Lung microvascular endothelial cell (primary cell): ENCODE results near the gene IQGAP3. TPM values are rescaled to one million over a fixed set of nuclear protein-coding genes. Genes with fewer than 3 reads are reported as not detected.
"Not testable (repeated sequence)": the region's sequence is repeated elsewhere in the genome, so short reads cannot be mapped to it uniquely, and the experiment has no call there.

ENCODE experiments used
- DNase-seq, 2 donors: peaks; one replicate each; pipeline versions ENCODE4 v3.0.0 to v3.0.0-alpha.2; 2010; ENCODE audit warnings: low read depth in 2 of 2
- total RNA-seq: library from RNA; depleted of rRNA; stranded (reverse); fragments of >200 nt; gene quantifications from 2 replicates; pipeline ENCODE4 v1.2.1, GENCODE V29; 2014

Gene IQGAP3, protein sequence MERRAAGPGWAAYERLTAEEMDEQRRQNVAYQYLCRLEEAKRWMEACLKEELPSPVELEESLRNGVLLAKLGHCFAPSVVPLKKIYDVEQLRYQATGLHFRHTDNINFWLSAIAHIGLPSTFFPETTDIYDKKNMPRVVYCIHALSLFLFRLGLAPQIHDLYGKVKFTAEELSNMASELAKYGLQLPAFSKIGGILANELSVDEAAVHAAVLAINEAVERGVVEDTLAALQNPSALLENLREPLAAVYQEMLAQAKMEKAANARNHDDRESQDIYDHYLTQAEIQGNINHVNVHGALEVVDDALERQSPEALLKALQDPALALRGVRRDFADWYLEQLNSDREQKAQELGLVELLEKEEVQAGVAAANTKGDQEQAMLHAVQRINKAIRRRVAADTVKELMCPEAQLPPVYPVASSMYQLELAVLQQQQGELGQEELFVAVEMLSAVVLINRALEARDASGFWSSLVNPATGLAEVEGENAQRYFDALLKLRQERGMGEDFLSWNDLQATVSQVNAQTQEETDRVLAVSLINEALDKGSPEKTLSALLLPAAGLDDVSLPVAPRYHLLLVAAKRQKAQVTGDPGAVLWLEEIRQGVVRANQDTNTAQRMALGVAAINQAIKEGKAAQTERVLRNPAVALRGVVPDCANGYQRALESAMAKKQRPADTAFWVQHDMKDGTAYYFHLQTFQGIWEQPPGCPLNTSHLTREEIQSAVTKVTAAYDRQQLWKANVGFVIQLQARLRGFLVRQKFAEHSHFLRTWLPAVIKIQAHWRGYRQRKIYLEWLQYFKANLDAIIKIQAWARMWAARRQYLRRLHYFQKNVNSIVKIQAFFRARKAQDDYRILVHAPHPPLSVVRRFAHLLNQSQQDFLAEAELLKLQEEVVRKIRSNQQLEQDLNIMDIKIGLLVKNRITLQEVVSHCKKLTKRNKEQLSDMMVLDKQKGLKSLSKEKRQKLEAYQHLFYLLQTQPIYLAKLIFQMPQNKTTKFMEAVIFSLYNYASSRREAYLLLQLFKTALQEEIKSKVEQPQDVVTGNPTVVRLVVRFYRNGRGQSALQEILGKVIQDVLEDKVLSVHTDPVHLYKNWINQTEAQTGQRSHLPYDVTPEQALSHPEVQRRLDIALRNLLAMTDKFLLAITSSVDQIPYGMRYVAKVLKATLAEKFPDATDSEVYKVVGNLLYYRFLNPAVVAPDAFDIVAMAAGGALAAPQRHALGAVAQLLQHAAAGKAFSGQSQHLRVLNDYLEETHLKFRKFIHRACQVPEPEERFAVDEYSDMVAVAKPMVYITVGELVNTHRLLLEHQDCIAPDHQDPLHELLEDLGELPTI (N-terminal part only)
- 3.0 and 7.0 TPM in 2 replicates for total RNA-seq

GRCh38 chr1:156571919-156572662 lies at the start of gene IQGAP3:
IQGAP3 (minus strand) TSS chr1:156572565; CDS start chr1:156572529, 36 bp downstream.
- DNase-seq, result peak; percentile 83 to 86

GRCh38 chr1:156619582-156619955 lies 47.2 kb upstream of the IQGAP3 start:
- DNase-seq, result no peak

GRCh38 chr1:156618853-156619581 lies 46.7 kb upstream of the IQGAP3 start, which contains the start of gene HAPLN2:
HAPLN2 (plus strand) TSS chr1:156619415; CDS start chr1:156623491, 4,076 bp downstream.
- peak; percentile 34 to 36 for DNase-seq

DNA sequence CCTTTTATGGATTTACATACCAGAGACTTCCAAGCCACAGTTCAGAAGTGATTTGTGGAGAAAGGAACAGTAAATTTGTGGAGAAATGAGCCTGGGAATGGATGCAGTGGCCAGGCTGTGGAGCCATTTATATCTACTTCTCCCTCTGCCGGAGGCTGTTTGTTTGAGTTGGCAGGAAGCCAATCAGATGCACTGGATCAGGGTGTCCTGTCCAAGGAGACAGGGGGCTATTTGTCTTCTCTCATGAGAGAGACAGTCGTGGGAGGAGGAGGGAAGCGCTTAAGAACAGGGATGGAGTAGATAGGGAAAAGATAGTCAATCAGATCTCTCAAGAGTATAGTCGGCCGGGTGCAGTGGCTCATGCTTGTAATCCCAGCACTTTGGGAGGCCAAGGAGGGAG lies 44.1 kb upstream of the IQGAP3 start:
- peak; percentile 42 to 74 for DNase-seq

DNA sequence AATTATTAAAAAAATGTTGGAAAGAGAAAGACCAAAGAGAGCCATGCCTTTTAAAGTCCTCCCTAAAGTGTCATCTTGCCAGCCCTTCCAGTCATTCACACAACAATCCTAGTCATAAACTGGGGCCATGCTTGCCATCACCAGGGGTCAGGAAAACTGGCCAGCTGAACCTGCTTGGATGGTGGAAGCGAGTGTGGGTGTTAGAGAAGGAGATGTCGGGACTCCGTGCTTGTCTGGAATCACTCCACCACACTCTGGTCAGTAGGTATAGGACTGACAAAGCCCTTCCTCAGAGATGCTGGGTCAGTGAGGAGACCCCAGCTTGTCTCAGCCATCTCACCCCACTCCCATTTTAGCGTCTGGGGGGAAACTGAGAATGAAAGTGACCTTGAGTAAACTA lies 43.6 kb upstream of the IQGAP3 start:
- no peak for DNase-seq

GRCh38 chr1:156612666-156613065 lies 40.3 kb upstream of the IQGAP3 start:
- no peak for DNase-seq

DNA sequence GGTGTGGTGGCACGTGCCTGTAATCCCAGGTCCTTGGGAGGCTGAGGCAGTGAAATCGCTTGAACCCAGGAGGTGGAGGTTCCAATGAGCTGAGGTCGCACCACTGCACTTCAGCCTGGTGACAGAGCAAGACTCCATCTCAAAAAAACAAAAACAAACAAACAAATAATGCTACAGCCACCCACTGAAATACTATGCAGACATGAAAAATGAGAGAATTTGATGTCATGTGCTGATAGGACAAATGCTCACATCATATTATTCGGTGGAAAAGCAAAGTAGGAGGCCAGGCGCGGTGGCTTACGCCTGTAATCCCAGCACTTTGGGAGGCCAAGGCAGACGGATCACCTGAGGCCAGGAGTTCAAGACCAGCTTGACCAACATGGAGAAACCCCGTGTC lies 37.7 kb upstream of the IQGAP3 start:
- DNase-seq, result not testable (repeated sequence)

DNA sequence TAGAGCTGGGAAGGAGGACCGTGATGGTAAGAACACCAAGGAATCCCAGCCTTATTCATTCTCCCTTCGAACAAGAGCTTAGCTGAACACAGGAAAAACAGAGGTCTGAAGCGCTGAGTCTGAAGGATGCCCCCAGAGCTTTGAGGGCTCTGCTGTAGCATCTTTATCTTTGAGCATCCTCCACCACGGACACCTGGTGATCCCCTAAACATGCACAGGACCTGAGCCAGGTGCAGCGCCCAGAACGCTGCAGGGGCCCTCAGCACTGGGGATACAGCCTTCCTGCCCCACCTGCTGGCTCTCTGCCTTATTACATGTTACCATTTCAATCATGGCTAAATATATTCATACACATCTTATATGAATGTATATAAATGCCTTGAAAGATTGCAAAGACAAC lies 36.6 kb upstream of the IQGAP3 start:
- peak; percentile 25 to 47 for DNase-seq

DNA sequence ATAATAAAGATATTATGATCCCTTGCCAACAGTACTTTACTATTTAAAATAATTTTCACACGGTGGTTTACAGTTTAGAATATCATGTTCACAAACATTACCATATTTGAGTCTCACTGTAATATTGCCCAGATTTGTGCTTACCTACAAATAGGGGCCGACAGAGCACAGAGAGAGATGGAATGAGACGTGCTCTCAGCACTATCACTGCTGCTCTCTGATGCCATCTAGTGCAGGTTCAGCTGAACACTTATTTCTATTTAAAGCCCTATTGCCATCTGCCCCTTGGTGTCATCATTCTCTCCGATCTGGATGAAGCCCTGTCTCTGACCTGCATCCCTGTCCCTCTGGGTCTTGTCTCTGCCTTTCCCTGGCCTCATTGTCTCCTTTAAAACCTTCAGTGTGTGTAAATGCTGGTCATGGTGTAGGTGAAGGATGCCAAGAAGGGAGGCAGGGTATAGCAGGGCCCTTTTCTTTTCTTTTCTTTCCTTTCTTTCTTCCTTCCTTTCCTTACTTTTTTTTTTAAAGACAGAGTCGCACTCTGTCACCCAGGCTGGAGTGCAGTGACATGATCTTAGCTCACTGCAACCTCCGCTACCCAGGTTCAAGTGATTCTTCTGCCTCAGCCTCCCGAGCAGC lies 35.8 kb upstream of the IQGAP3 start:
- DNase-seq, result peak; percentile 81 to 88

DNA sequence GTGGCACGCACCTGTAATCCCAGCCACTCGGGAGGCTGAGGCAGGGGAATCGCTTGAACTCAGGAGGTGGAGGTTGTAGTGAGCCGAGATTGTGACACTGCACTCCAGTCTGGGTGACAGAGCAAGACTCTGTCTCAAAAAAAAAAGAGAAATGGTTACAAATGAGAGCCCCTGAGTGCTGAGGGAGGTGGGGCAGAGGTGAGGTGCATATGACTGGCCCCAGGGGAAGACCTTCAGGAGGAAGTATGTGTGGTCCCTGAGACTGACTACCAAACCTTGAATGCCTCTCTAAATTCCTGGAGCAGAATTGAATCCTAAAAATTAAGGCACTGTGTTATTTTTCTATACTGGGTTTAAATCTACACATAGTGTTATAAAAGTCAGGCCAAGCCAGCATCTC lies 35.0 kb upstream of the IQGAP3 start:
- DNase-seq, result not testable (repeated sequence)

DNA sequence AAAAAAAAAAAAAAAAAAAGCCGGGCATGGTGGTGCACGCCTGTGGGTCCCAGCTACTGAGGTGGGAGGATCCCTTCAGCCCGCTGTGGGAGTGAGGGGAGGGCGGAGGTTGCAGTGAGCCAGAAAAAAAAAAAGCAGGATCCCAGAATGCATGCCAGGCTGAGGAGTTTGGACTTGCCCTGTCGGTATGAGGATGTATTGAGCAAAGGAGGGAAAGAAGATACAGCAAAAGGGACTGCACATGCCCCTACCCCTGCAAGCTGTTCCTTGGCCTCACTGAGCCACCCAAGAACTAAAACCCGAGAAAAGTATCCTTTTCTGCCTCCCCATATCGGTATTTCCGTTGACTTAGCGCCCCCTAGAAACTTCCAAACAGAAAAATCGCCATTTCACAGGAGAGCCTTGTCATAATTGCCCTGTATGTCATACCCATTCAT lies 30.2 kb upstream of the IQGAP3 start:
- DNase-seq, result peak in 1 of 2 donors; percentile 28

DNA sequence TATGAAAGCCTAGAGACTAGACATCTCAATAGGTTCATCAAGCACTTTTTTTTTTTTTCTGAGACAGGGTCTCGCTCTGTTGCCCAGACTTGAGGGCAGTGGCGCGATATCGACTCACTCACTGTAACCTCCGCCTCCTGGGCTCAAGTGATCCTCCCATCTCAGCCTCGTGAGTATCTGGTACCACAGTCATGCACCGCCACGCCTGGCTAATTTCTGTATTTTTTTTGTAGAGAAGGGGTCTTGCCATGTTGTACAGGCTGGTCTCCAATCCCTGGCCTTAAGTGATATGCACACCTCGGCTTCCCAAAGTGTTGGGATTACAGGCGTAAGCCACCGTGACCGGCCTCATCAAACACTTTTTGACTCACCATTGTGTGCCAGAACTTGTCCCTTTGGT lies 29.5 kb upstream of the IQGAP3 start:
- DNase-seq, result no peak

DNA sequence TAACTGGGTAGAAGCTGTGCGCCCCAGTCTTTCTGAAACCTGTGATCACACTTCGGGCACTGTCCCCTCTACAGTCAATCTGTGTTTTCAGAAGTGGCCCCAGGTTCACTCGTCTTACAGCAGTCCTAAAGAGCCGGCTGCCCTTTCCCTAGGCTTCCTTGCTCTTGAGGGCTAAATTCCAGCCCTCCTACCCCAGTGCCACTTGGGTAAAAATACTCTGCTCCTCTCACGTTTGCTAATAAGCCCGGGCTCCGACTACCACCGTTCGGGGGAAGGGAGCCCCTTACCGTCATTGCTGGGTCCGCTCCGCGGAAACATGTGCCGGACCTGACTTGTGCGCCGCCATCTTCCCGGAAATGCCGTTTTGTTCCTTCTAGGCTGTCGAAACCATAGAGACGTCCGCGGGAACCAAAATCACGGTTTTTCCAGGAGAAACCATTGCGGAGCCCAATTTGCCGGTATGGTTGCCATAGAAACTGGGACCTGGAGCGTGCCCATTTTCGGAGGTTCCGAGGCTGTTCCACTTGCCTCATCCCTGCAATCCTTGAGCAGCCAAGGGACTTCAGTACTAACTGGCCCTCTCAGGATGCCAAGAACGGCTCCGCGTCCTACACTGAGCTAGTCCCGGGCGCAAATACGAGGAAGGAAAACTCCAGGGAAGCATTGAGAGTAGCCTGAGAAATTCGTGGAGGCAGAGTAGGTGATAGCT lies 28.9 kb upstream of the IQGAP3 start, which contains the start of gene GPATCH4:
Gene GPATCH4, minus strand, starts transcription at position 358 of the 709 bp plus-strand sequence.
- DNase-seq, result peak; percentile 82 to 89

DNA sequence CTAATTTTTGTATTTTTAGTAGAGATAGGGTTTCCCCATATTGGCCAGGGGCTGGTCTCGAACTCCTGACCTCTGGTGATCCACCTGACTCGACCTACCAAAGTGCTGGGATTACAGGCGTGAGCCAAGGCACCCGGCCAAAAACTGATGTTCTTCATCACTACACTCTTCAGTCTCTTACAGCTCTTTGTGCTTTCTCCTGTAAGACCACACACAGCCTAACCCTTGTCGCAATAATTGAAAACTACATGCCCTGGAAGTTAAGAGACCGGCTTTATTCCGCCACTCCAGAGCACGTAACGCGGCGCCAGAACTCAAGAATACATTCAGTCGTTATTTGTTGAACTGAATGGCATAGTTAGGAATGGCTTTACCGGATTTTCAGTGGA lies 28.4 kb upstream of the IQGAP3 start:
- DNase-seq, result no peak

DNA sequence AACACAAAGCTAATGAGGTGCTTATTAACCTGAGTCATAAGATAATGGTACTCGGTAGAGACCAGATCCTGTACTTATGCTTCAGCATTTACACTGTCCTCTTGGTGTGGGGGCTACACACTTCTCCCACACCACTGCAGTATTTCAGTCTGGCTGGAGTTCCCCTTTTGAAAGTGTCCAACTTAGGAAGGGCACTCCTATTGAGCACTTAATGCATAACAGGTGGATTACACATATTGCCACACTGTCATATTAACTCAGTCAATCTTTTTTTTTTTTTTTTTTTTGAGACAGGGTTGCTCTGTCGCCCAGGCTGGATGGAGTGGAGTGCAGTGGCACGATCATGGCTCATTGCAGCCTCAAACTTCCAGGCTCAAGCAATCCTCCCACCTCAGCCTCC lies 27.4 kb upstream of the IQGAP3 start:
- DNase-seq, result peak in 1 of 2 donors; percentile 33

GRCh38 chr1:156598731-156599432 lies 26.5 kb upstream of the IQGAP3 start:
- no peak for DNase-seq

DNA sequence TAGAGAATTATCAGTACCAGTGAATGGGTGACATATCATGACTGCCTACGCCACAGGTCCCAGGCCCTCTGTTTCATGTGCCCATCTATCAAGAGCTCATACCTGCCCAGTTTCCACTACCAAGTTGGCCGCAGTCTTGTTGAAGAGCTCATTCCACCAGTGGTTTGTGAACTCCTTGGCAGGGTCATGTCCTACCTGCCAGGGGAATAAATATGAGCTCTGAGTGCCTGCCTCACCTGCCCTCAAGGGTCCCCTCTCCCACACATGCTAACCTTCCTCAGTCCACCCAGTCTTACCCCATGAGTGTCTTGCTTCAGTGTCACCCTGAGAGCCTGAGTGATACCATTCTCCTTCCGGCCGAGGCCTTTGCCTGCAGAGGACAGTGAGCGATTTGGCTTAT lies 25.8 kb upstream of the IQGAP3 start:
- no peak for DNase-seq

GRCh38 chr1:156596426-156596825 lies 24.1 kb upstream of the IQGAP3 start:
- DNase-seq, result no peak
